Fibroblast of lung (primary cell): ENCODE results near the gene OR13F1. TPM values are rescaled to one million over a fixed set of nuclear protein-coding genes. Genes with fewer than 3 reads are reported as not detected.

Experiments
- DNase-seq, 2 donors: peaks; one replicate each; pipeline versions ENCODE4 v3.0.0 to v3.0.0-alpha.2; 2010; ENCODE audit warnings: low read depth in 2 of 2
- H2AFZ ChIP-seq: 2 replicates; pipeline ENCODE4 v1.5.1; 2012; ENCODE audit warnings: low read length, control low read depth, inconsistent platforms
- H3K27ac ChIP-seq: 2 replicates; pipeline ENCODE4 v1.5.1; 2011; ENCODE audit warnings: low read length, control low read depth; ENCODE audit not compliant: insufficient read depth
- H3K27me3 ChIP-seq: 2 replicates; pipeline ENCODE4 v1.5.1; 2011; ENCODE audit warnings: mild to moderate bottlenecking, low read length; ENCODE audit not compliant: control insufficient read depth, insufficient read depth
- H3K36me3 ChIP-seq: 2 replicates; pipeline ENCODE4 v1.5.1; 2011; ENCODE audit warnings: low read length; ENCODE audit not compliant: control insufficient read depth, insufficient read depth
- H3K4me1 ChIP-seq: 2 replicates; pipeline ENCODE4 v1.5.1; 2011; ENCODE audit warnings: low read length; ENCODE audit not compliant: control insufficient read depth, insufficient read depth; ENCODE audit errors: extremely low read depth
- H3K4me2 ChIP-seq: 2 replicates; pipeline ENCODE4 v1.5.1; 2011; ENCODE audit warnings: low read length, control low read depth; ENCODE audit not compliant: insufficient read depth; ENCODE audit errors: extremely low read depth
- H3K4me3 ChIP-seq, 4 experiments: fragments of 200-600 bp in 1 of 4; sonication (generic) in 1 of 4; replicated peaks in 1 of 4; 2 replicates each; pipeline ENCODE4 v1.5.1; 2011 to 2016; ENCODE audit warnings: low read length in 4 of 4, low read depth in 3 of 4, mild to moderate bottlenecking in 3 of 4, control low read depth in 2 of 4, inconsistent platforms in 1 of 4, mixed read lengths in 1 of 4; ENCODE audit not compliant: insufficient read depth in 1 of 4; ENCODE audit errors: control extremely low read depth in 1 of 4
- H3K79me2 ChIP-seq: 2 replicates; pipeline ENCODE4 v1.5.1; 2012; ENCODE audit warnings: mild to moderate bottlenecking, low read length, inconsistent platforms; ENCODE audit not compliant: control insufficient read depth, insufficient read depth
- H3K9ac ChIP-seq: 2 replicates; pipeline ENCODE4 v1.5.1; 2011; ENCODE audit warnings: mild to moderate bottlenecking, low read length, control low read depth; ENCODE audit not compliant: insufficient read depth
- H3K9me3 ChIP-seq: 2 replicates; pipeline ENCODE4 v1.5.1; 2012; ENCODE audit warnings: low read depth, low read length; ENCODE audit not compliant: control insufficient read depth, insufficient read depth
- H4K20me1 ChIP-seq: 2 replicates; pipeline ENCODE4 v1.5.1; 2011; ENCODE audit warnings: low read length; ENCODE audit not compliant: control insufficient read depth, insufficient read depth; ENCODE audit errors: extremely low read depth
- CTCF ChIP-seq, 2 donors: IDR thresholded peaks in 1 of 2; conservative IDR thresholded peaks in 1 of 2; 1 replicate in 1 of 2; 2 replicates in 1 of 2; pipeline ENCODE4 v1.5.1; 2011 to 2012; ENCODE audit warnings: low read length in 2 of 2, control low read depth in 1 of 2, inconsistent platforms in 1 of 2, low read depth in 1 of 2, mild to moderate bottlenecking in 1 of 2
- EZH2 ChIP-seq: IDR thresholded peaks from 2 replicates; pipeline ENCODE4 v1.5.1; 2012; ENCODE audit warnings: low read length, control low read depth, mild to moderate bottlenecking; ENCODE audit errors: missing control alignments
- polyA plus RNA-seq, 2 donors: library from polyadenylated mRNA; depleted of rRNA in 1 of 2; stranded (reverse) in 1 of 2; unstranded in 1 of 2; fragments of >200 nt; gene quantifications; 2 replicates each; pipeline ENCODE4 v1.2.1, GENCODE V29; 2011 to 2012; ENCODE audit warnings: missing spikeins in 1 of 2
- total RNA-seq: library from RNA; depleted of rRNA; stranded (reverse); fragments of >200 nt; gene quantifications from 2 replicates; pipeline ENCODE4 v1.2.1, GENCODE V29; 2014

Gene OR13F1
- total and polyA plus RNA-seq, 2 donors (not counting 1 experiment from before 2014, with no cell fraction given), result not detected

DNA sequence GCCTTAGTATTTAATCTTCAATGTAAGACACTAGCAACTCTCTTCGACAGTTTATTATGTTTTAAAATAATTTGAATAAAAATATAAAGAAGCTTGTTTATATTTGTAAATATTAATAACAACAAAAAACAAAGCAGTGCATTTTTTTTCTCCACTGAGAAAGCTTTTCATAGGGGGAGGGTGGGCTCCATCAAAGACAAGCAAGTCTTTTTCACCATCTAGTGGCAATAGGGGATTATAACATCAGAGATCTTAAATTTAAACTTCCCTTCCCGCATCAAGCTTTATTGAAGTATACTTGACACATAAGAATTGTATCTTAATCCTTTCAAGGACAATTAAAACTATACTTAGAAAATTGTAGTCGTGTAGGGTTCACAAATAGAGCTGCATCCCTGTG lies 9.3 kb upstream of the OR13F1 start:
- TF ChIP-seq EZH2 (no peak), CTCF (conservative IDR thresholded peaks at IDR 0.05 in 1 of 2, IDR thresholded peaks at IDR 0.05 in 1 of 2; ENCODE audit: low read depth in 1 of 2, low read length in 2 of 2) (no peak)
- Histone ChIP-seq H3K4me2 (no peak overlapping the region), H3K9me3 (no peaks in the 10 kb centered on the region), H3K4me1 (no peaks in the 10 kb centered on the region), H3K27me3 (no peaks in the 10 kb centered on the region), H3K36me3 (no peaks in the 10 kb centered on the region), H3K27ac (no peak overlapping the region), H3K79me2 (no peaks in the 10 kb centered on the region), H3K9ac (no peak overlapping the region), H4K20me1 (no peaks in the 10 kb centered on the region), H3K4me3 (no peak overlapping the region), H2AFZ (no peak overlapping the region)
- DNase-seq, result no peak

GRCh38 chr9:104503440-104503839 lies 623 bp upstream of the OR13F1 start:
- H3K4me2 ChIP-seq, result no peak overlapping the region
- H3K4me3 ChIP-seq, result no peak overlapping the region
- no peak overlapping the region for H3K9ac ChIP-seq
- H3K4me1 ChIP-seq, result no peaks in the 10 kb centered on the region
- H3K9me3 ChIP-seq, result no peaks in the 10 kb centered on the region
- no peaks in the 10 kb centered on the region for H3K27me3 ChIP-seq
- no peaks in the 10 kb centered on the region for H4K20me1 ChIP-seq
- no peaks in the 10 kb centered on the region for H3K79me2 ChIP-seq
- no peak overlapping the region for H3K27ac ChIP-seq
- H2AFZ ChIP-seq, result no peak overlapping the region
- H3K36me3 ChIP-seq, result no peaks in the 10 kb centered on the region
- TF ChIP-seq CTCF (conservative IDR thresholded peaks at IDR 0.05 in 1 of 2, IDR thresholded peaks at IDR 0.05 in 1 of 2; ENCODE audit: low read depth in 1 of 2, low read length in 2 of 2), result no peak
- no peak for TF ChIP-seq EZH2
- no peak for DNase-seq

- no peak overlapping the region for H3K4me2 ChIP-seq
- no peaks in the 10 kb centered on the region for H3K27me3 ChIP-seq
- H3K4me3 ChIP-seq, result no peak overlapping the region
- H3K36me3 ChIP-seq, result no peaks in the 10 kb centered on the region
- no peak overlapping the region for H3K27ac ChIP-seq
- H2AFZ ChIP-seq, result no peak overlapping the region
- TF ChIP-seq CTCF (conservative IDR thresholded peaks at IDR 0.05 in 1 of 2, IDR thresholded peaks at IDR 0.05 in 1 of 2; ENCODE audit: low read depth in 1 of 2, low read length in 2 of 2) (no peak), EZH2 (no peak)
- H3K79me2 ChIP-seq, result no peaks in the 10 kb centered on the region
- H3K9me3 ChIP-seq, result no peaks in the 10 kb centered on the region
- H4K20me1 ChIP-seq, result no peaks in the 10 kb centered on the region
- no peak overlapping the region for H3K9ac ChIP-seq
- DNase-seq, result no peak
- no peaks in the 10 kb centered on the region for H3K4me1 ChIP-seq
Observed at GRCh38 chr9:104506565-104506964, 2.5 kb downstream of the OR13F1 start.
